Chondrocyte (in vitro differentiated cells): Measurements from ENCODE around the gene ZNF775. TPM values are rescaled to one million over a fixed set of nuclear protein-coding genes. Genes with fewer than 3 reads are reported as not detected.

Experiments used
- DNase-seq: peaks from one replicate; pipeline ENCODE4 v3.0.0; 2021; ENCODE audit warnings: mixed read lengths, low spot score
- H3K27ac Mint-ChIP-seq: one replicate; pipeline ENCODE4 v1.8.0; 2021; ENCODE audit warnings: mild to moderate bottlenecking, moderate library complexity, mixed read lengths; ENCODE audit not compliant: unreplicated experiment
- H3K27me3 Mint-ChIP-seq: 2 replicates; pipeline ENCODE4 v1.8.0; 2021; ENCODE audit warnings: low read depth, mixed read lengths
- H3K36me3 Mint-ChIP-seq: 2 replicates; pipeline ENCODE4 v1.8.0; 2021; ENCODE audit warnings: low read depth, mixed read lengths
- H3K4me1 Mint-ChIP-seq: 2 replicates; pipeline ENCODE4 v1.8.0; 2021; ENCODE audit warnings: low read depth, mild to moderate bottlenecking, mixed read lengths
- H3K4me3 Mint-ChIP-seq: one replicate; pipeline ENCODE4 v1.8.0; 2021; ENCODE audit warnings: mild to moderate bottlenecking, moderate library complexity, mixed read lengths; ENCODE audit not compliant: unreplicated experiment
- H3K9me3 Mint-ChIP-seq: 2 replicates; pipeline ENCODE4 v1.8.0; 2021; ENCODE audit warnings: low read depth, mixed read lengths
- total RNA-seq: library from RNA; stranded (reverse); gene quantifications from 3 replicates; pipeline ENCODE4 v1.2.1, GENCODE V29; 2021
- TF ChIP-seq, protein P1 (sequence below): fragments of 200-600 bp; sonication (generic); IDR thresholded peaks from 2 replicates; pipeline ENCODE4 v1.5.0; 2021; ENCODE audit warnings: antibody characterized with exemption, mild to moderate bottlenecking, moderate library complexity

The ZNF775 gene
- total RNA-seq, 1 donor from 2014 or later, result 6.0 TPM

GRCh38 chr7:150333659-150334058, 45.5 kb upstream of the ZNF775 start:
- Mint-ChIP-seq H3K4me1 (no peaks in the 10 kb centered on the region), H3K9me3 (no peaks in the 10 kb centered on the region), H3K4me3 (no peak overlapping the region), H3K27ac (no peak overlapping the region), H3K27me3 (peaks cover 2% of the 10 kb centered on the region), H3K36me3 (no peaks in the 10 kb centered on the region)
- no peak for DNase-seq
- TF ChIP-seq, protein P1, sequence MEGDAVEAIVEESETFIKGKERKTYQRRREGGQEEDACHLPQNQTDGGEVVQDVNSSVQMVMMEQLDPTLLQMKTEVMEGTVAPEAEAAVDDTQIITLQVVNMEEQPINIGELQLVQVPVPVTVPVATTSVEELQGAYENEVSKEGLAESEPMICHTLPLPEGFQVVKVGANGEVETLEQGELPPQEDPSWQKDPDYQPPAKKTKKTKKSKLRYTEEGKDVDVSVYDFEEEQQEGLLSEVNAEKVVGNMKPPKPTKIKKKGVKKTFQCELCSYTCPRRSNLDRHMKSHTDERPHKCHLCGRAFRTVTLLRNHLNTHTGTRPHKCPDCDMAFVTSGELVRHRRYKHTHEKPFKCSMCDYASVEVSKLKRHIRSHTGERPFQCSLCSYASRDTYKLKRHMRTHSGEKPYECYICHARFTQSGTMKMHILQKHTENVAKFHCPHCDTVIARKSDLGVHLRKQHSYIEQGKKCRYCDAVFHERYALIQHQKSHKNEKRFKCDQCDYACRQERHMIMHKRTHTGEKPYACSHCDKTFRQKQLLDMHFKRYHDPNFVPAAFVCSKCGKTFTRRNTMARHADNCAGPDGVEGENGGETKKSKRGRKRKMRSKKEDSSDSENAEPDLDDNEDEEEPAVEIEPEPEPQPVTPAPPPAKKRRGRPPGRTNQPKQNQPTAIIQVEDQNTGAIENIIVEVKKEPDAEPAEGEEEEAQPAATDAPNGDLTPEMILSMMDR, result no peak

- Mint-ChIP-seq H3K27me3 (peaks cover 2% of the 10 kb centered on the region), H3K4me1 (no peaks in the 10 kb centered on the region), H3K4me3 (no peak overlapping the region), H3K9me3 (no peaks in the 10 kb centered on the region), H3K27ac (no peak overlapping the region), H3K36me3 (no peaks in the 10 kb centered on the region)
- no peak for DNase-seq
- TF ChIP-seq, protein P1, result no peak
Observed at GRCh38 chr7:150334108-150334507, 45.0 kb upstream of the ZNF775 start.

- no peak for DNase-seq
- Mint-ChIP-seq H3K27me3 (peaks cover 8% of the 10 kb centered on the region), H3K4me3 (no peak overlapping the region), H3K27ac (no peak overlapping the region), H3K4me1 (peaks cover 11% of the 10 kb centered on the region), H3K9me3 (no peaks in the 10 kb centered on the region), H3K36me3 (no peaks in the 10 kb centered on the region)
- TF ChIP-seq, protein P1, result no peak
Observed at GRCh38 chr7:150335108-150335773, 43.9 kb upstream of the ZNF775 start.

GRCh38 chr7:150335774-150336112, 43.4 kb upstream of the ZNF775 start:
- Mint-ChIP-seq H3K27me3 (peaks cover 8% of the 10 kb centered on the region), H3K9me3 (no peaks in the 10 kb centered on the region), H3K36me3 (no peaks in the 10 kb centered on the region), H3K27ac (no peak overlapping the region), H3K4me1 (peaks cover 13% of the 10 kb centered on the region), H3K4me3 (no peak overlapping the region)
- DNase-seq, result no peak
- TF ChIP-seq, protein P1, result no peak

DNA sequence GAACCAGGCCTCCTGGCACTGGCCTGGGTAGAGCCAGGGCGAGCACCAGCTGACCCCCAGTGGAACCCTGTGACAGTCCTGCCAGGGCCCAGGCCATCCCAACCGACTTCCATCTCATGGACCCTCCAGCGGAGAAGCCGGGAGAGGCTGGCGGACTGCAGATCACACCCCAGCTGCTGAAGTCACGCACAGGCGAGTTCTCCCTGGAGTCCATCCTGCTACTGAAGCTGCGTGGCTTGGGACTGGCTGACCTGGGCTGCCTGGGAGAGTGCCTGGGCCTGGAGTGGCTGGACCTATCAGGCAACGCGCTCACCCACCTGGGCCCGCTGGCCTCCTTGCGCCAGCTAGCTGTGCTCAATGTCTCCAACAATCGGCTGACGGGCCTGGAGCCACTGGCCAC, 42.4 kb upstream of the ZNF775 start:
- Mint-ChIP-seq H3K4me1 (peaks cover 15% of the 10 kb centered on the region), H3K27ac (no peak overlapping the region), H3K4me3 (no peak overlapping the region), H3K36me3 (no peaks in the 10 kb centered on the region), H3K9me3 (no peaks in the 10 kb centered on the region), H3K27me3 (peaks cover 10% of the 10 kb centered on the region)
- TF ChIP-seq, protein P1, result no peak
- peak; percentile 91 for DNase-seq
